HT1080 (cell line): ENCODE measurements around the gene SPATS2. TPM values are rescaled to one million over a fixed set of nuclear protein-coding genes. Genes with fewer than 3 reads are reported as not detected.

ENCODE experiments used
- DNase-seq: peaks from one replicate; pipeline ENCODE4 v3.0.0-alpha.2; 2015; ENCODE audit warnings: low read depth
- total RNA-seq: library from RNA; depleted of rRNA; stranded (reverse); fragments of >200 nt; shearing (Covaris generic); gene quantifications from 2 replicates; pipeline ENCODE4 v1.2.3, GENCODE V29; 2014

The SPATS2 gene
- total RNA-seq, 1 experiment from 2014 or later = 39.4 TPM

DNA sequence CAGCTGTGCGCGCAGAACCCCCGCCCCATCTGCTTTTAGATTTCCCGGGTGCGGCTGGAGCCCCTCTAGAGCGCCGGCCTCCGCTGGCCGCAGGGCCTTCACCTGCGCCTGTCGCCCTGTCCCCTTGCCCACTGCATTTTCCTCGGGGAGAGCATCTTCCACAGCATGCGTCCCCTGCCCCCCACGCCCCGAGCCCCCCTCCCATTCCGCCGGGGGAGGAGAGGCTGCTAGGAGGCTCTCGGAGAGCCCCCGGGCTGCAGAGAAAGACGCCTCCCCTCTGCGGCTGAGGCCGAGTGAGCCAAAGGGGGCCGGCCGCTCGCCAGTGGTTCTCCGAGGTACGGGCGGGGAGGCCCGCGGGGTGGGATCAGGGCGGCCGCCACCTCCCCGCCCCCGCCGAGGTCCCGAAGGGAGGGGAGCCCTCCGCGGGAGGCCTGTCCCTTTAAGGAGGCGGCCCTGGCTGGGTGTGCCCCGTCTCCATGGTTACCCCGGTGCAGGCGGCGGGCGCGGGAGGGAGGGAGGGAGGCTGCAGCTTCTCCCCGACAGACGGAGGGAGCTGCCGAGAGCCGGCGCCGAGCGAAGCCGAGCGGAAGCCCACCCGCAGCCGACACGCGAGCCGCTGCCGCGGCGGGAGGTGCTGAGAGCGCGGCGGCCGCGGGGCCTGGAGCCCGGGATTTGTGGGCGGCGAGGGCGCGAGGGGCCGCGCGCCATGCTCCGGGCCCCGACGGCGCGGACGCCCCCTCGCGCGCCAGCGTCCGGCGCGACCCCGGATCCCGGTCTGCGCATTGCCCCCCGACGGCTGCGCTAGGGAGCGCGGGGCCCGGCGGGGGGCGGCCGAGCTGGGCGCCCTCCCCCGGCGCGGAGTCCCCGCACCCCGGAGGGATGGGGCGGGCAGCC, 171.5 kb downstream of the SPATS2 start, which contains the start of gene KCNH3:
Gene KCNH3, plus strand, starts transcription at position 521 of the 894 bp plus-strand sequence. CDS start 387 bp downstream, outside the sequence.
- peak; percentile 63 for DNase-seq

DNA sequence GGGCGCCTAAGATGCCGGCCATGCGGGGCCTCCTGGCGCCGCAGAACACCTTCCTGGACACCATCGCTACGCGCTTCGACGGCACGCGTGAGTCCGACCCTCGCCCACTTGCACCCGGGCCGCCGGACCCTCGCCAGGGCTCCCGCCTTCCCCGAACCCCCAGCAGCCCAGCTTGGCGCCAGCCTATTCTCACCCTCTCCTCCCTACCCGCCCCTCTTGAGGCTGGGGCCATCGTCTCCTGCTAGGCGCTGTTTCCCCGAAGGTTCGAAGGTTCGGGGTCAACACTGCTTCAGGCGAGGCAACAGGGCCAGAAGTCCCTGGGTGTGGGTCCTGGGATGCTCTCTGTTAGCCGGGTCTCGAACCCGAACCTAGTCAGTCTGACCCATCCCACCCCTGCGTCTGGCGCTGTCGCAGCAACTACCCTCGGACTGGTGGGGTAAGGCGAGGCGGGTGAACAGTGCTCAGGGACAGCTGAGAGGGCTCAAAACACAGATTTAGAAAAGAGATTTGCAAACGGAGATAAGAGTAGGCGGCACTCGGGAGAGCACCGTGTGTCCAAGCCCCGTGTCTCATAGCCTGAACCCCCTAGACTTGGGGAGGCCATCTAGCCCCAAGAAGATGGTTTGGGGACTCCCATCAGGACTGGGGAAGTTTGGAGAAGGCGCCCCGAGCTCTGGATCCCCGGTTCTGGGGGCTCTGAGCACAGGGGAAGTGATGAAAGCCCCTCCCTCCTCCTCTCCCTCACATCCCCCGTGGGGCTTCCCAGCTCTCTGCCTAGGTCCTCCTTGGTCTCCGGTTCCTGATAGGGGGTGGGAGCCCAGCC, 172.4 kb downstream of the SPATS2 start:
- DNase-seq = no peak

DNA sequence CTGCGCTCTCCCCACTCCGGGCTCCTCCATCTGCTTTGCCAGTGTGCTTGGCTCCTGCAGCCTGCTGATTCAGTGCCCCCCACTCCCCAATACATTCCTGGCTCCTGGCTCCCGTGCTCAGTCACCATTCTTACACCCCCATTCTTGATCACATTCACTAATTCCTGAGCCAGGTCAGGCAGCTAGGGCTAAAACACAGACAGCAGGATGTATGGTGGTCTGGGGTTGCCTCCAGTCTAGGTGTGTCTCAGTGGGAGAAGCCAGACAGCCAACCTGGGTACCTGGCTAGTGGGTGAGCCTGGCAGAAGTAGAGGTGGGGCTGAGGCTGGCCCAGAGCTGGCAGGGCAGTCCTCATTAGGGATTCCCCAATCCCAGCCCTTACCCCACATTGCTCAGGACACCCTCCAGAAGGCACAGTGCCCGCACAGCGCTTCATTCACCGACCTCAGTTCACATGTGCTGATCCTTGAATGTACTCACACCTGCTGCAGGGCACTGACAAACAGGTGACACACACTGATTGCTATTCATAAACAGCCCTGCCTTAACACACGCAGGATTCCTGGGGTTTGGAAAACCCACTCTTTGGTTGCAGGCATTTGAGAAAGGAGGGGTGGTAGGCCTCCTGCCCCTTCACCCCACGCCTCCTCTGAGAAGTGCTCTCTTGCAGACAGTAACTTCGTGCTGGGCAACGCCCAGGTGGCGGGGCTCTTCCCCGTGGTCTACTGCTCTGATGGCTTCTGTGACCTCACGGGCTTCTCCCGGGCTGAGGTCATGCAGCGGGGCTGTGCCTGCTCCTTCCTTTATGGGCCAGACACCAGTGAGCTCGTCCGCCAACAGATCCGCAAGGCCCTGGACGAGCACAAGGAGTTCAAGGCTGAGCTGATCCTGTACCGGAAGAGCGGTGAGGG, 173.2 kb downstream of the SPATS2 start:
- no peak for DNase-seq

DNA sequence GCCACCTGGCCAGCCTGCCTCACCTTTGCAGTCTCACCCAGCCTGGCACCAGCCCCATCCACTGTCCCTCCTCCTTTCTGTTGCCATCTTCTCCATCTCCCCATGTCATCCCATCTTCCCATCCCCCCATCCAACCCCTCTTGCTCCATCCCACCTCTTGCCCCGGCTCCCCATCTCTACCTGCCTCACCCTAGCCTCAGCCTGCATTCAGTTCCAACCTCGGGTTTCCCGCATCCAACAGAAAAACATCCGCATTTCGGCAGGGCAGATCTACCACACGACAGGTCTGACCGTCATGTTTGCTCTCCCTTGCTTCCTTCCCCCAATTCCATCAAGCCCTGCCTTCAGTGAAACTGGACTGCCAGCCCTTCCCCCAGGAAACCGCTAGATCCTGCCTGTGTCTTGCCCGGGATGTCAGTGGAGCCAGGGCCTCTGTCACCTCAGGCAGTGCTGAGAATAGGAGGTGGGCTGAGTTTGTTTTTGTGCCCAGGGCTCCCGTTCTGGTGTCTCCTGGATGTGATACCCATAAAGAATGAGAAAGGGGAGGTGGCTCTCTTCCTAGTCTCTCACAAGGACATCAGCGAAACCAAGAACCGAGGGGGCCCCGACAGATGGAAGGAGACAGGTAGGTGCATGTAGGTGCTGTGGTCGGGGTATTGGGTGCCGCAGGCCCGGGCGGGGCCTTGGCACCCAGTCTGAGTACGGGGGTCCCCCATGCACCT, 174.0 kb downstream of the SPATS2 start:
- DNase-seq = no peak

DNA sequence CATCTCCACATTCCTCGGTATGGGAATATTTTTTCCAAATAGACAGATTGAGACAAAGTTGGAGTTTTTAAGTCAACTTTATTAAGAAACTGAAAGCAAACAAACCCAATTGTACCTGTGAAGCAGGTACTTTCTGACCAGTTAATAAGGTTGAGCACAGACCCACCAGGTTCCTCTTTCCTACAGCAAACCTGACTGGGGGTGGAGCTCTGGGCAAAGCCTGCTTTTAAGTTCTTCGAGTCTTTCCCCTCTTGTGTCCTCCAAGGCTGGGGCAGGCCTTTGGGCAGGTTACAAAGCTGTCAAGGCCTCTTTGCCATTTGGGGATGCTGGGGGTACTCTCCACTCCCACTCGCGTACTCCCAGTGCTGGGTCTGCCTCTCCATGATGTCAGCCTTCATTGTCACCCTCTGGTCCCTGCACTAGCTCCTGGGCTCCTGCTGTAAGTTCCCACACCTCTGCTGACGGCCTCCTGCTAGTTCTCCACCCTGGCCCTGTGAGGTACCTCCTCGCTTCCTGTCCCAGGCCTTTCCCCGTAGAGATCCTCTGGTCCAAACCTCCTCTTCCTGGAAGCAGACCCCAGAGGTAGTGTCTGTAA, 174.7 kb downstream of the SPATS2 start:
- DNase-seq = no peak

DNA sequence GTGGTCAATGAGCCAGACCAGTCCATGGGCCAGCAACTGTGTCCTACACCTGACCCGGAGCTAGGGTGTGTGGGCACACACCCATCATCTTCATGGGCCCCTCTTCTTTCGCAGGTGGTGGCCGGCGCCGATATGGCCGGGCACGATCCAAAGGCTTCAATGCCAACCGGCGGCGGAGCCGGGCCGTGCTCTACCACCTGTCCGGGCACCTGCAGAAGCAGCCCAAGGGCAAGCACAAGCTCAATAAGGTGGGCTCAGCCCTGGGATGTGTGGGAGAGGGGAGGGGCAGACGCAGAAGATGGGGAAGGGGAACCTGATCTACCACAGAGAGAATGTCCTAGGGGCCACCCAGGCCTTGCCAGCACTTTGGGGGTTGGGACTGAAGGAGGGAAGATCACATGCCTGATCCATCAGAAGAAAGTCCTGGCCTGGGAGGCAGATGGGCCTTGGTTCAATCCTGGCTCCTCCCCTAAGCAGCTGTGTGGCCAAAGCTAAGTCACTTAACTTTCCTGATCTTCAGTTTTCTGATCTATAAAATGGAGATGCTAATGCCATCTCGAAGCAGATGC, 175.4 kb downstream of the SPATS2 start:
- DNase-seq = no peak

DNA sequence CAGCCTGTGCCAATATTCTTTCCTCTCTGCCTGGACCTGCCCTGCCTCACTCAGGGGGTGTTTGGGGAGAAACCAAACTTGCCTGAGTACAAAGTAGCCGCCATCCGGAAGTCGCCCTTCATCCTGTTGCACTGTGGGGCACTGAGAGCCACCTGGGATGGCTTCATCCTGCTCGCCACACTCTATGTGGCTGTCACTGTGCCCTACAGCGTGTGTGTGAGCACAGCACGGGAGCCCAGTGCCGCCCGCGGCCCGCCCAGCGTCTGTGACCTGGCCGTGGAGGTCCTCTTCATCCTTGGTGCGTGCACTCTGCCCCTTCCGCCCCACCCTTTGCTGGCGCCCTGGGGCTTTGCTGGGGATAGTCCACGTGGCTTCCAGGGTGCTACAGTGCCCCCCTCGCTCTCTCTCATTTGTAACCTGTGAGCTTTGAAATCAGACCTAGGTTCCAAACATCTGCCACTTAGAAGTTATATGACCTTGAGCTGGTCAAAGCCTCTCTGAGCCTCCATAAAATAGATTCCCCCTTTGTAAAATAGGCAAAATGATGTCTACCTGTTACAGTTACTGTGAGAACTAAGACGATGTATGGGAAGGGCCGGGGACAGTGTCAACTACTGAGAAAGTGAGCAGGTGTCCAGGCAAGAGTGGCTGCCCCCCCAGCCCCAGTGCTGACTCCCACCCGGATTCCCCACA, 176.1 kb downstream of the SPATS2 start:
- DNase-seq = no peak

DNA sequence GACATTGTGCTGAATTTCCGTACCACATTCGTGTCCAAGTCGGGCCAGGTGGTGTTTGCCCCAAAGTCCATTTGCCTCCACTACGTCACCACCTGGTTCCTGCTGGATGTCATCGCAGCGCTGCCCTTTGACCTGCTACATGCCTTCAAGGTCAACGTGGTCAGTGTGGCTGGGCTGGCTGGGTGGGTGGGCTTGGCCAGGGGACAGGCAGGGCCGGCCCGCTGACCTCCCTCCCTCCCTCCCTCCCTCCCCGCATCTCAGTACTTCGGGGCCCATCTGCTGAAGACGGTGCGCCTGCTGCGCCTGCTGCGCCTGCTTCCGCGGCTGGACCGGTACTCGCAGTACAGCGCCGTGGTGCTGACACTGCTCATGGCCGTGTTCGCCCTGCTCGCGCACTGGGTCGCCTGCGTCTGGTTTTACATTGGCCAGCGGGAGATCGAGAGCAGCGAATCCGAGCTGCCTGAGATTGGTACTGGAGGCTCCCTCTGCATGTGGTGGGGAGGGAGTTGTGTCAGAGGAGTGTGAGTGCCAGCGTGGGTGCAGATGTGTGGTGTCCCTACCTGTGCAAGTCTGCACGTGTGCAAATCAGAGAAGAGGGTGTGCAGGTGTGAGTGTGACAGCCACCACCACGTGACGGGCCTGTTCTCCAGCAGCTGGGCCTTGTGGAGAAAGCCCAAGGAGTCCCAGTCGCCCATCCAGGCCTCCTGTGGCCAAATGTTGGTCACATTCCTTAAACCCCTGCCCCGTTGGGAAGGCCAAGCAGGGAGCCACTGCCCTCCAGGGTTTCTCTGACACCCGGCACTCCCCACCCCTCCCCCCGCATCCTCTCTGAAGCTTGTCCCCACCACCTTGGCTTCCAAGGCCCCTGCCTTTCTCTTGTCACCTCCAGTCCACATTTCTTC, 176.9 kb downstream of the SPATS2 start:
- no peak for DNase-seq

DNA sequence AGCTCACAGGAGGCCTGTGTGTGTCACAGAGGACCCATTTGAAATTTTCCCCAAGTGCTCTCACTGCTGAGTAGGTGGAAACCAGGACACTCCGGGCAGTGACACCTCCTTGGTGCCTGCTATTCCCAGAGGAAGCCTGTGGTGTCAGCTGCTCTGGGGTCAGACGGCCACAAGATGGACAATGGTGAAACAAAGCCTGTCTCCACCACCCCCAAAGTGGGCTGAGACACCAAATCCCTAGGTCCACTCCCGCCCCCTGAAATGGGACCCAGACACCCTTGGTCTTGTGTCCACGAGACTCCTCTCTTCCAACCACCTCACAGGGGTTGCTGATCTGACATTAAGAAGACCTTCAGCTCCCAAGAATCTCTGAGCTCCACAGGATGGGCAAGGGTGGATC, 178.6 kb downstream of the SPATS2 start:
- DNase-seq = no peak

DNA sequence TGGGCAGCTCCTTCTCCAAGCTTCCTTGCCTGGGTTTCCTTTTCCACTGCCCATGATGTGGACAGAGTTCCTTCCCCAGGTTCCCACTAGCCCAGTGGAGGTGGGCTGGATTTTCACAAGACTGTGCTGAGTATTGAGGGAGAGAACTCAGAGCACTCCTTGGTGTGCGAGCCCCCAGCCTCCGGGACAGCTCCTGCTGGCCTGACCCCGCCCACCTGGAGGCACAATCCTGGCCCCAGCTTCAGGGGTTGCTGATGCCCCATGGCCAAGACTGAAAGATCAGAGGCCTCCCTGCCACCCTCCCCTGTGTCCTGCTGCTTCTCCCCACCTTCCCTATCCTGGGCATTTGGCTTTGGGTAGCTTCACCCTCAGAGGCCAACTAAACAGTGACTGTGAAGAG, 179.2 kb downstream of the SPATS2 start:
- DNase-seq = no peak

DNA sequence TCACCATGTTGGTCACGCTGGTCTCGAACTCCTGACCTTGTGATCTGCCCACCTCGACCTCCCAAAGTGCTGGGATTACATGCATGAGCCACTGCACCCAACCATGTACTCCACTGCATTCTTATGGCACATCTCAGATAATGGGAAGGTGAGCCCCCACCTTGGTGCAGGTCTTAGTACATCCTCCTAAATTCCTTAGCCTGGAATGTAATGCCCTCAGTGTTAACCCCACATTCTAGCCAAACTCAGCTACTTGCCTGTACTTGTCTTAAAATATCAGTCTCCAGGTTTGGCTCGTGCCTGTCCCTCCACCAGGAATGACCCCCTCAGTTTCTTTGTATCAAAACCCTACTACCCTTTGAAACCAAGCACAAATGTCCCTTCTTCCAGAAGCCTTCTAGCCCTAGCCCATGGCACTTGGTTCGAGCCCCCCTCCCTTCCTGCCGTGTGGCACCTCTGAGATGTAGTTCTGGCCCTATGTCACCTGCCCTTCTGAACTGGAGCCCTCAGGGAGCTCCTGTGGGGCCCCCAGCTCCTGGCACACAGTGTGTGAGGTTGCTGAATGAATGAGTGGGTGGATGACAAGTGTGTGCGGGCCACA, 179.9 kb downstream of the SPATS2 start:
- no peak for DNase-seq

DNA sequence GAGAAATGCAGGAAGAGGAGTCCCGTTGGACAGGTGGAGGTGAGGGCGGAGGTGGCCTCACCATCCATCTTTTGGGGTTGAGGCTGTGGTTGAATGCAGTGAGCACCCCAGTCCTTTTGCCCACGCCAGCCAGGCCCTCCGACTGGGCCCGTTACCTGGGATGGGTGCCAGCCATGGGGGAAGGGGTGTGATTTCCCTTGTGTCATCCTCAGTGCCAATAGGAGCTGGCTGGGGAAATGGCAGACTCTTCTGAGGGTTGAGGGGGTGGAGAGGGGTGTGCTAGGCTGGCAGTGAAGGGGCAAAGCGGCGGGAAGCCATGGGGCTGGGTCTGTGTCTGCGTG, 181.2 kb downstream of the SPATS2 start:
- DNase-seq = no peak

DNA sequence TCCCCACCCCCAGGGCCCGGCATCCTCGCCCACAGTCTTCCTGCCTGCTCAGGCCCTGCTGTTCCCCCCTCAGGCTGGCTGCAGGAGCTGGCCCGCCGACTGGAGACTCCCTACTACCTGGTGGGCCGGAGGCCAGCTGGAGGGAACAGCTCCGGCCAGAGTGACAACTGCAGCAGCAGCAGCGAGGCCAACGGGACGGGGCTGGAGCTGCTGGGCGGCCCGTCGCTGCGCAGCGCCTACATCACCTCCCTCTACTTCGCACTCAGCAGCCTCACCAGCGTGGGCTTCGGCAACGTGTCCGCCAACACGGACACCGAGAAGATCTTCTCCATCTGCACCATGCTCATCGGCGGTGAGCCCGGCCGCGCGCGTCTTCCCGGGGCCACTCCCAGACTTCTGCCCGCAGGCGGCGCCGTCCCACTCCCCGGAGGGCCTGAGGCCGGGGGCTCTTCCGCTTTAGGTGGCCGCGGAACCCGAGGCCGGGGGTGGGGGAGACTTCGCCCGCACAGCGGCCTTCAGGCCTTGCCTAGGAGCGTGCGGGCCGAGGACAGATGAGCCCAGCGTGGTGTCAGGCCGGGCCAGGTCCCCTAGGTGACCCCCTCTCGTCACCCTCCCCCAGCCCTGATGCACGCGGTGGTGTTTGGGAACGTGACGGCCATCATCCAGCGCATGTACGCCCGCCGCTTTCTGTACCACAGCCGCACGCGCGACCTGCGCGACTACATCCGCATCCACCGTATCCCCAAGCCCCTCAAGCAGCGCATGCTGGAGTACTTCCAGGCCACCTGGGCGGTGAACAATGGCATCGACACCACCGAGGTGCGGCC, 181.8 kb downstream of the SPATS2 start:
- no peak for DNase-seq

DNA sequence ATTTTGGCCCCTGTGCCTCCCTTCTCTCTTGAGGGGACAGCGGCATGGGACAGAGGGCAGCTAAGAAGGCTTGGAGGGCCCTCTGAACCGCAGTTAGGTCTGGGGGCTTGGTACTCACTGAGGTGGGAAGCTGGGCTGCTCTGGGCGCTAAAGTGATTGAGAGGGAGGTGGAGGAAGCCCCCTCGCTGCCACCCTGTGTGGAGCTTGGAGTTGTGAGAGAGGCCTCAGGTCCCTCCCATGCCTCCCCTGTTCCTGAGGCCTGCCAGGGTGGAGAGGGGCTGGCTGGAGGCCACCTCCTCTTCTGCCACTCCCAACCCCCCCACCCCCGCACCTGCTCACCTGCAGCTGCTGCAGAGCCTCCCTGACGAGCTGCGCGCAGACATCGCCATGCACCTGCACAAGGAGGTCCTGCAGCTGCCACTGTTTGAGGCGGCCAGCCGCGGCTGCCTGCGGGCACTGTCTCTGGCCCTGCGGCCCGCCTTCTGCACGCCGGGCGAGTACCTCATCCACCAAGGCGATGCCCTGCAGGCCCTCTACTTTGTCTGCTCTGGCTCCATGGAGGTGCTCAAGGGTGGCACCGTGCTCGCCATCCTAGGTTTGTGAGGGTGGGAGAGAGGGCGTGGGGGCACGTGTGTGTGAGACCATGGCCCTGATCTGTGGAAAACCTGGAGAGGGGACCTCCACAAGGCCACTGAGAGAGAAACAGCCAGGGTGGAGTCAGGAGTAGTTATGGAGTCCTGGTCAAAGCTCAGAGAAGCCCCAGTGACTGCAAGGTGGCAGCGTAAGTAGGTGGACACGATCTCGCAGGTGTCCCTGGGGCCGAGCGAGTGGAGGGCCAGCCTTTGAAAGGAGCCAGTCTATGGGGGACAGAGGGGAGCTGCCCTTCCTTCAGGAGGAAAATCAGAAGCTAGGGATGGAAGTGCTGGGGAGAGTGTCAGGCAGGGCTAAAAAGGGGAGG, 182.8 kb downstream of the SPATS2 start:
- DNase-seq = no peak

DNA sequence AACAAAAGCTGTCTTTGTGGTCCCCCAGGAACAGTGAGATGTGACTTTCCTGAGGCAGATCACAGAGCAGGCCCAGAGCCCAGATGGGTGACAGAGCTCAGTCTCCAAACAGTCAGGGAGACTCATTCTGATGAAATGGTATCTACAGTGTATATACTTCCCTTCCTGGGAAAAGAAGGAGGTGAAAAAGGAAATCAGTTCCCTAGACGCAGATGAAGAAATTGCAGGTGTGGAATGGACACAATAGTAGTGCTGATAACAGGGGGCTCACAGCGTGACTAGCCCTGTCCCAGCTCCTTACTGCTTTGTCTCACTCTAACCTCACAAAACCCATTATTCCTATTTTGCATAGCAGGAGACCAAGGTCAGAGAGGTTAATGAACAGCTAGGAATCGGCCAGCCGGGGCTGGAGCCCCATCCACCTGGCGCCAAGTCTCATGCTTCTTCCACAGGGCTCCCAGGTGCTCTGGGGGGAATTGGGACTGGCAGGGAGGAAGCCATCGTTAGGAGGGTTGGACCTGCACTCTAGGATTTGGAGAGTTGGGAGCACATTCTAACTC, 183.5 kb downstream of the SPATS2 start:
- DNase-seq = no peak
